ENCODE data around the gene TDRD7. TPM values are rescaled to one million over a fixed set of nuclear protein-coding genes. Genes with fewer than 3 reads are reported as not detected.

TDRD7 gene
- polyA plus RNA-seq, 1 of the 3 experiments (the other 2 are of a cell fraction) = 4.9 TPM

DNA sequence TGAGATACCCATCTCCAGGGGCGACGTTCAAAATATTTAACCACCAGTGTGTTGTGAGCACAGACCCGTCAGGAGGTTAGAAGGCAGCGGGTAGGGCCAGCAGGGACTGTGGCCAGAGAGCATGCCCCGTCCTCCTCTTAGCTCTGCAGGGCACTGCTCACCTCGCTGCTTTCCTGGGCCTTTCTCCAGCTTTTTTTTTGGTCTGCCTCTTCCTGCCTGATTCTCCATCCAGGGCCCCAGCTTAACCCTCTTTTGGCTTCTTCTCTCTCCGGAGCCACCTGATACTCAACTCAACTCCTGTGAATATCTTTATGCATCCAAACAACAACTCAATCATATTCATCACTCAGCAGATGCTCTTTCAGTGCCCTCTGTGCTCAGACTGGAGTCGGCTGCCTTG lies 133.6 kb downstream of the TDRD7 start (continued):
- TF ChIP-seq GATA2 (CRISPR knock-in tag; IDR thresholded peaks at IDR 0.05) (no peak), RXRA (IDR thresholded peaks at IDR 0.05; ENCODE audit: borderline replicate concordance, low read depth) (no peak)

Small RNA genes lying within 50 kb of the gene (small RNA-seq; reads per million reads assigned to genes)
- gene MIR1302-8 = 0 reads per million in 7 experiments

Other genes with a start within 250 kb of the TDRD7 start
- 1.0 and 1.2 TPM in 2 replicates for gene CCDC180, start 104.4 kb upstream of the TDRD7 start, polyA plus RNA-seq (2012; rRNA removed)
- gene TMOD1, start 89.6 kb downstream of the TDRD7 start, polyA plus RNA-seq (2012; rRNA removed) = 0.54 and 1.6 TPM in 2 replicates
- gene TSTD2, start 221.3 kb downstream of the TDRD7 start, polyA plus RNA-seq (2012; rRNA removed) = 11.5 and 18.6 TPM in 2 replicates
- 11.3 and 15.6 TPM in 2 replicates for gene NCBP1, start 221.7 kb downstream of the TDRD7 start, polyA plus RNA-seq (2012; rRNA removed)

Measured in SK-N-SH (cell line).